Dendritic cell treated with granulocyte-macrophage colony-stimulating factor and Interleukin-4, amounts not matched to agents 40 ng/mL and 50 ng/mL, for 4 days (primary cell): ENCODE results near the gene TSR3.
"Not testable (repeated sequence)": the region's sequence is repeated elsewhere in the genome, so short reads cannot be mapped to it uniquely, and the experiment has no call there.

ENCODE experiments used
- H3K27ac Mint-ChIP-seq: one replicate; pipeline ENCODE4 v1.8.0; 2022; ENCODE audit warnings: mild to moderate bottlenecking, mixed read lengths
- H3K27me3 Mint-ChIP-seq: one replicate; pipeline ENCODE4 v1.8.0; 2022; ENCODE audit warnings: mild to moderate bottlenecking, mixed read lengths
- H3K36me3 Mint-ChIP-seq: one replicate; pipeline ENCODE4 v1.8.0; 2022; ENCODE audit warnings: low read depth, mixed read lengths
- H3K4me1 Mint-ChIP-seq: one replicate; pipeline ENCODE4 v1.8.0; 2022; ENCODE audit warnings: low read depth, mixed read lengths
- H3K4me3 Mint-ChIP-seq: one replicate; pipeline ENCODE4 v1.8.0; 2022; ENCODE audit warnings: mild to moderate bottlenecking, moderate library complexity, mixed read lengths
- H3K9me3 Mint-ChIP-seq: one replicate; pipeline ENCODE4 v1.8.0; 2022; ENCODE audit warnings: mixed read lengths
- intact Hi-C: fragments of 100-400 bp; cut with micrococcal nuclease; formaldehyde crosslinking; loops from one replicate; pipeline ENCODE4 v1.15.0; 2022

Gene TSR3

DNA sequence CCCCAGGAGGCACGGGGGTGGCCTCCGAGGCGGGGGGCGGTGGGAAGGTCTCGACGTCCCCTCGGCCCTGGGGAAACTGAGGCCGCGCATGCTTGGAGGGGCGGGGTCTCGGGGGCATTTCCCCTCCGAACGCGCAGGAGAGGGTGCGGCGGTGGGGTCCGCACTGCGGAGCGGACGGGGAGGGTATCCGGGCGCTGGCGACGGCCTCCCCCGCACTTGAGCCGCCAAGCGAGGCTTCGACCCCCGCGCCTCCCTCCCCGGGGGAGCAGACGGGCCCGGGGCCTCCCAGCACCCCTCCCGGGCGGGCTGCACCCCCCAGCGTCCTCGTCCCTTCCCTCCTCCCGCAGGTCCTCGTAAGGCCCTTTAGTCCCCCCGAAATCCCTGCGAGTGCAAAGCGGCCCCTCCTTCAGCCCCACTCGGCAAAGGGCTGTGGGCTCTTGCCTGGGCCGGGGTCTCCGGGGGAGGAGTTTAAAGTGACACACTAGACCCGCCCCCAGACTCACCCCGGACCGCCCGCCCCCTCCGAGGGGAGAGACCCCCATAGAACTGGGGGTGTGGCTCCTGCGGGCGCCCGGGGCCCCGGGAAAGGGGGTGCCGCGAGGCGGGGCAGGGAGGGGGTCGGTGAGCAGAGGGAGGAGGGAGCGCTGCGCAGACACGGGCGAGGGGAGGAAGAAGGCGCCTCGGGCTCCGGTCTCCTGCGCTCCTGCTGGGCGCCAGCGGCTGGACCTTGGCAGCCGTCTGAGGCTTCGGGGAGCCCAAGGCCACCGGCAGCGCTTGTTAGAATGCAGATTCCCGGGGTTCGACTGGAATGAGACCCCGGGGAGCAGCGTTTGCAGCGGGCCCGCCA is 17.6 kb downstream of the TSR3 start:
- no peaks in the 10 kb centered on the region for H3K36me3 Mint-ChIP-seq
- peaks cover 22% of the 10 kb centered on the region for H3K4me1 Mint-ChIP-seq
- peaks cover 70% of the 10 kb centered on the region for H3K27me3 Mint-ChIP-seq
- H3K27ac Mint-ChIP-seq = no peak overlapping the region
- intact Hi-C loops = no loop called here
- H3K4me3 Mint-ChIP-seq = no peak overlapping the region
- H3K9me3 Mint-ChIP-seq = no peaks in the 10 kb centered on the region

- H3K4me1 Mint-ChIP-seq = peaks cover 22% of the 10 kb centered on the region
- H3K9me3 Mint-ChIP-seq = no peaks in the 10 kb centered on the region
- intact Hi-C loops = no loop called here
- peak within 1 kb of the TSS; percentile 52 for H3K4me3 Mint-ChIP-seq
- no peak within 1 kb of the TSS for H3K27ac Mint-ChIP-seq
- H3K27me3 Mint-ChIP-seq = peaks cover 70% of the 10 kb centered on the region
- no peaks in the 10 kb centered on the region for H3K36me3 Mint-ChIP-seq
These were observed 18.4 kb downstream of the TSR3 start, which contains the start of gene BAIAP3 for GRCh38 chr16:1333149-1333812. BAIAP3 (plus strand) TSS chr16:1333645; CDS start chr16:1338550, 4,905 bp downstream.

DNA sequence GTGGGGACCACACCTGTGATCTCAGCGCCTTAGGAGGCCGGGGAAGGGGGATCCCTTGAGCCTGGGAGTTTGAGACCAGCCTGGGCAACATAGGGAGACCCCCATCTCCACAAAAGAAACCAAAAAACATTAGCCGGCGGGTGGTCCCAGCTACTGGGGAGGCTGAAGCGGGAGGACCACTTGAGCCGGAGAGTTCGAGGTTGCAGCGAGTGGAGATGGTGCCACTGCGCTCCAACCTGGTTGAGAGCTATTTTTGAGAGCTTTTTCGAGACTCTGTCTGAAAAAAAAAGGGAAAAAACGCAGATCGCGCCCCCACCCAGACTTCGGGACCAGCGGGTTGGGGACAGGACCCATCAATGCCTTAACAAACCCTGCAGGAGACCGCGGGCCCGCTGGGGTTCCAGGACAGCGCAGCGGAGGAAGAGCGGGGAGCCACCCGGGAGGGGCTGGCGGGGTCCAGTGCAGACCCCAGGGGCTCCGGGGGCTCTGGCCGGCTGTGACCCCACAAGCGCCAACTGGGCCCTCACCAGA is 19.0 kb downstream of the TSR3 start:
- H3K27me3 Mint-ChIP-seq = peaks cover 69% of the 10 kb centered on the region

DNA sequence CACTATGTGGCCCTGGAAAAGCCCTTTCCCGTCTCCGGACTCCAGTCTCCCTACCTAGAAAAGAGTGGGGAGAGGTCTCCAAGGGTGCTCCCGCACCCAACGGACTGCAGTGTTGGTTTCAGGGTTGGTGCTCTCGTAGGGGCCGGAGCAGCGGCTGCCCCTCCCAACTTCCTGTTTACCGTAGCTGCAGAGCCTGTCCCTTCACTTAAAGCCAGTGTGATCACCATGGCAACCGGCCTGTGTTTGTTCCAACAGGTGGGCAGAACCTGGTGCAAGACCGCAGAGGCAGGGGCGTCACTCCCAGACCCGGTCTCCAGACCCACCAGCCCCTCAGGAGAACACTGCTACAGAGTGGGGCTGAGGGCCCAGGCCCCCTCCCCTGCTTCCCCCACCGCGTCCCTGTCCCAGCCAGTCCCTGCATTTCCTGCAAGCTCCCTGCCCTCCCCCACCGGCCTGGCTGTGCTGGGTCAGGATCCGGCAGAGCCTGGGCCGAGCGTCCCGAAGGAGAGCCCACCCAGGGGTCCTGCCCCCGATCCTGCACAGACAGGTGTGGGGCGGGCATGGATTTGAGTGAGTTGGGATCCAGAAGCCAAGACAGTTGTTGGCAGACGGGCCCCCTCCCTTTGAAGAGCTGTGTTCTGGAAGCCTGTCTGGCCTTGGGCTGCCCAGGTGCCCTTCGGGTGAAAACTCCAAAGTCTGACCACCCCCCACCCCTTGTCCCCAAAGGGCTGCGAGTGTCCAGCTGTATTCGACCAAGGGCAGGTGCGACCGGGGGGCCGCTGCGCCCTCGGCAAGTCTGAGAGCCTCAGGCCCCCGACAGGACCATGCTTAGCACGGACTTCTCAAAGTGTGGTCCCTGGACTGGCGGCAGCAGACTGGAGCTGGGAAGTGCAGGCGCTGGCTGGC is 19.7 kb downstream of the TSR3 start:
- Mint-ChIP-seq H3K9me3 (no peaks in the 10 kb centered on the region), H3K27me3 (peaks cover 62% of the 10 kb centered on the region), H3K4me1 (peaks cover 22% of the 10 kb centered on the region), H3K27ac (no peak overlapping the region), H3K36me3 (no peaks in the 10 kb centered on the region), H3K4me3 (peak overlapping the region; percentile 52)
- intact Hi-C loops = no loop called here

More for the DNA sequence above, 19.0 kb downstream of the TSR3 start:
- intact Hi-C loops = no loop called here
- H3K4me3 Mint-ChIP-seq = peak overlapping the region; percentile 52
- no peak overlapping the region for H3K27ac Mint-ChIP-seq
- peaks cover 22% of the 10 kb centered on the region for H3K4me1 Mint-ChIP-seq
- H3K9me3 Mint-ChIP-seq = no peaks in the 10 kb centered on the region
- no peaks in the 10 kb centered on the region for H3K36me3 Mint-ChIP-seq

- no peaks in the 10 kb centered on the region for H3K9me3 Mint-ChIP-seq
- intact Hi-C loops = no loop called here
- peaks cover 22% of the 10 kb centered on the region for H3K4me1 Mint-ChIP-seq
- H3K4me3 Mint-ChIP-seq = peak overlapping the region; percentile 26
- no peaks in the 10 kb centered on the region for H3K36me3 Mint-ChIP-seq
- no peak overlapping the region for H3K27ac Mint-ChIP-seq
- peaks cover 54% of the 10 kb centered on the region for H3K27me3 Mint-ChIP-seq
These were observed 20.6 kb downstream of the TSR3 start for GRCh38 chr16:1330931-1331711.

GRCh38 chr16:1330260-1330914 is 21.3 kb downstream of the TSR3 start:
- no peak overlapping the region for H3K27ac Mint-ChIP-seq
- no peaks in the 10 kb centered on the region for H3K9me3 Mint-ChIP-seq
- peaks cover 46% of the 10 kb centered on the region for H3K27me3 Mint-ChIP-seq
- no peak overlapping the region for H3K4me3 Mint-ChIP-seq
- intact Hi-C loops = no loop called here
- peaks cover 4% of the 10 kb centered on the region for H3K36me3 Mint-ChIP-seq
- H3K4me1 Mint-ChIP-seq = peaks cover 22% of the 10 kb centered on the region

- Mint-ChIP-seq H3K4me1 (peaks cover 17% of the 10 kb centered on the region), H3K27me3 (peaks cover 32% of the 10 kb centered on the region), H3K36me3 (peaks cover 19% of the 10 kb centered on the region)
- H3K4me3 Mint-ChIP-seq, intact Hi-C loops, H3K9me3 Mint-ChIP-seq, H3K27ac Mint-ChIP-seq: not testable (repeated sequence)
These were observed 22.7 kb downstream of the TSR3 start for GRCh38 chr16:1328961-1329360.

GRCh38 chr16:1328136-1328535 is 23.5 kb downstream of the TSR3 start:
- peaks cover 27% of the 10 kb centered on the region for H3K36me3 Mint-ChIP-seq
- H3K27ac Mint-ChIP-seq, H3K9me3 Mint-ChIP-seq, intact Hi-C loops, H3K4me3 Mint-ChIP-seq: not testable (repeated sequence)
- peaks cover 17% of the 10 kb centered on the region for H3K4me1 Mint-ChIP-seq
- H3K27me3 Mint-ChIP-seq = peaks cover 30% of the 10 kb centered on the region

DNA sequence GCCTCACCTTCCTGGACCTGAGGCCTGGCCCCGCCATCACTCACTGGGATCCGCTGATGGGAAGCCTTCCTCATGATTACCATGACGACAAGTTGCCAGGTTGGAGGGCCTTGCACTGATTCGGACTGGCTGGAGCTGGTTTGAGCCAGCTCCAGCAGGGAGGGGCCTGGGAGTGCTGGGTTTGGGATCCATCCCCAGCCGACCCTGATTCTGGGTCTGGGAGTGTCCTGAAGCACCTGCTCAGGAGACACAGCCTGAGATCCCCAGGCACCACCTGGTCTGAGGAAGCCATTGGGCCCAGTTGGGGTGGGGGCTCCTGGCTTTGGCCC is 24.1 kb downstream of the TSR3 start:
- H3K4me3 Mint-ChIP-seq = no peak overlapping the region
- no peak overlapping the region for H3K27ac Mint-ChIP-seq
- H3K36me3 Mint-ChIP-seq = peaks cover 33% of the 10 kb centered on the region
- H3K9me3 Mint-ChIP-seq = no peaks in the 10 kb centered on the region
- peaks cover 15% of the 10 kb centered on the region for H3K4me1 Mint-ChIP-seq
- intact Hi-C loops = no loop called here
- H3K27me3 Mint-ChIP-seq = peaks cover 25% of the 10 kb centered on the region

DNA sequence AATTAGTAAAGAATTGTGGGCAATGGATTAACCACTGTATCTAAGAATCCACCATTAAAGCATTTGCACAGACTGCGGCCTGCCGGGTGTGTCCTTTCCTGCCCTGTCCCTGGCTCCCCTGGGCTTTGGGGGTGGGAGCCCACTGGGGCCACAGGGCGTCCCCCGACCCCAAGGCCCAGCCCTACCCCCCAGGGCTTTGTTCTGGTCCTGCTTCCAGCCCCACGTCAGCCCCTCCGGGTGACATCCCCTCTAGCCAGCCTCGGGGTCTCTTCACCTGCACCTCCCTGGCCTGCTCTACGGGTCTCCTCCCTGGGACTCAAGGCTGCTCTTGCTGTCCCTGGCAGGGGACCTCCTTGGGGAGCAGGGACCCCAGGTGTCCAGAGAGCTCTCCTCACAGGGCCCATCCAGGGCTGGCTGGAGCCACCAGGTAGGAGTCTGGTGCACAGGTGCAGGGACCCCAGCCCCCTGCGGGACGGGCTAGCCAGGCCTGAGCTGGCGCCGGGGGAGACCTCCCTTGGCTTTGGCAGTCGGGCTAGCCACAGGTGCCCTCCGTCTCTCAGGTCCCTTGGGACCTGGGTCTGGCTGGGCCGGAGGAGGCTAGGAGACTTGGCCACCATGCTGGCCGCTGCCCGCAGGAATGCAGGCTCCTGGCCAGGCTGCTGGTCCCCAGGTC is 24.6 kb downstream of the TSR3 start:
- intact Hi-C loops = no loop called here
- Mint-ChIP-seq H3K4me3 (no peak overlapping the region), H3K9me3 (no peaks in the 10 kb centered on the region), H3K27me3 (peaks cover 20% of the 10 kb centered on the region), H3K4me1 (peaks cover 10% of the 10 kb centered on the region), H3K27ac (no peak overlapping the region), H3K36me3 (peaks cover 38% of the 10 kb centered on the region)

- H3K4me1 Mint-ChIP-seq = peaks cover 3% of the 10 kb centered on the region
- no peak overlapping the region for H3K4me3 Mint-ChIP-seq
- no peak overlapping the region for H3K27ac Mint-ChIP-seq
These were observed 25.3 kb downstream of the TSR3 start for GRCh38 chr16:1326391-1326790.

DNA sequence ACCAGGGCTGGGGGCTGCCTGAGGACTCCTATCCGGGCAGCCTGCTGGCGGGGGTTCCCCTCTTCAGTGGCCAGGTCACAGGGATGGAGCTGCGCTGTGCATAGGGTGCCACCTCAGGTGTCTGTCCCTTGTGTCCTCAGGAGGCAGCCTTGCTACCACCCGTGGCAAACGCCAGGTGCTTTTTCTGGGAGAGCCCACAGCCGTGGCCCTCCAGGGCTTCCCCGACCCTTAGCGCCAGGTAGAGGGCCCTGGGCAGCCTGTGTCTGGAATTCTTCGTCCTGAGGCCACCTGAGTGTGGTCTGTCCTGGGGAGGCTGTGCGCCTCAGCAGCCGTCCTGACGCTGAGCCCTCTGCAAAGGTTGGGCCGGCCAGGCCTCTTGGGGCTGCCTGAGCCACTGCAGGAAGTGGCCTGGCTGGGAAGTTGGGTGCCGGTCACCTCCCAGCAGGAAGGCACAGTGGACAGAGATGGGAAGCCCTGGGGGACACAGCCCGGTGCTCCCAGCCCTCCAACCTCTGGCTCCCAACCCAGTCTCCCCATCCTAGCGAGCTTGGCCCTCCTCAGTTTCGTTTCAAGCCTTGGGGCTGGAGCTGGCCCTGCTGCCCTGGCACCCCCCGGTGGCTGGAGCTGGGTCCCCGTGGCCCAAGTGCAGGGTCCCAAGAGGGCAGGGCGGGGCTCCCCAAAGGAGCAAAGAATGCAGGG is 25.9 kb downstream of the TSR3 start:
- peaks cover 50% of the 10 kb centered on the region for H3K36me3 Mint-ChIP-seq
- H3K9me3 Mint-ChIP-seq = no peaks in the 10 kb centered on the region
- H3K4me1 Mint-ChIP-seq = no peaks in the 10 kb centered on the region
- H3K27me3 Mint-ChIP-seq = peaks cover 8% of the 10 kb centered on the region
- no peak overlapping the region for H3K4me3 Mint-ChIP-seq
- intact Hi-C loops = no loop called here
- H3K27ac Mint-ChIP-seq = no peak overlapping the region

More at GRCh38 chr16:1326391-1326790, 25.3 kb downstream of the TSR3 start:
- intact Hi-C loops = no loop called here
- H3K9me3 Mint-ChIP-seq = no peaks in the 10 kb centered on the region
- peaks cover 44% of the 10 kb centered on the region for H3K36me3 Mint-ChIP-seq
- H3K27me3 Mint-ChIP-seq = peaks cover 13% of the 10 kb centered on the region
